ENCODE measurements around the gene PLIN1. TPM values are rescaled to one million over a fixed set of nuclear protein-coding genes. Genes with fewer than 3 reads are reported as not detected.

Gene PLIN1
- total RNA-seq, 2 donors from 2014 or later: 3.8 to 4.6 TPM

DNA sequence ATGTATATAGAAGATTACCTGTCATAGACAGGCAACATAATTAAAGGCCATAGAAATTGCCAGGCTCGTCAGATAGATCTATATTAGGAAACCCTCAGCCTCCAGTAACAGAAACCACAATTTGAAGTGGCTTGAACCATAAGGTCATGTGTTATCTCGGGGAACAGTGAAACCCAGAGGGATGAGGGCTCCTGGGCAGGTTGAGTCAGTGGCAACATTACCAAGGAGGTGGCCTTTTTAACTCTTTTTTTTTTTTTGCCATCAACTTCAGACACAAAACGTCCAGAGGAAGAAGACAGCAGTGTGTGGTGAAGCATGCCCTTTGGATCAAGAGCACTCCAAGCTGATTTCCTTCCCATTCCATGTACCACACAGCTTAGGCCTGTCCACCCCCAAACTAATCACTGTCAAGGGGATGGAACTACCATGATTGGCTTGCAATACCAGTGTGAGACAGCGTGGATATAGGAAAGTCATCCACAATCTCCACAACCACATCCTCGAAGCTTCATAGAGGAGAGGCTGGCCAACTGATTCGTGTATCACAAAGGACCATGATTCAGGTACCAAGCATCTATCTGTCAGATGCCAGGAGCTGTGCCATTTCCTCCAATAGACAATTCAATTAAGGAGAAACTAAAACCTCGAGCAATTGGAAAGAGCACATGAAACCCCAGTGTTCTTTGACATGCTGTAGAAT is 22.9 kb downstream of the PLIN1 start:
- intact Hi-C loops (cut with DNase I): no loop called here
- DNase-seq (ENCODE audit: low spot score): no peak

DNA sequence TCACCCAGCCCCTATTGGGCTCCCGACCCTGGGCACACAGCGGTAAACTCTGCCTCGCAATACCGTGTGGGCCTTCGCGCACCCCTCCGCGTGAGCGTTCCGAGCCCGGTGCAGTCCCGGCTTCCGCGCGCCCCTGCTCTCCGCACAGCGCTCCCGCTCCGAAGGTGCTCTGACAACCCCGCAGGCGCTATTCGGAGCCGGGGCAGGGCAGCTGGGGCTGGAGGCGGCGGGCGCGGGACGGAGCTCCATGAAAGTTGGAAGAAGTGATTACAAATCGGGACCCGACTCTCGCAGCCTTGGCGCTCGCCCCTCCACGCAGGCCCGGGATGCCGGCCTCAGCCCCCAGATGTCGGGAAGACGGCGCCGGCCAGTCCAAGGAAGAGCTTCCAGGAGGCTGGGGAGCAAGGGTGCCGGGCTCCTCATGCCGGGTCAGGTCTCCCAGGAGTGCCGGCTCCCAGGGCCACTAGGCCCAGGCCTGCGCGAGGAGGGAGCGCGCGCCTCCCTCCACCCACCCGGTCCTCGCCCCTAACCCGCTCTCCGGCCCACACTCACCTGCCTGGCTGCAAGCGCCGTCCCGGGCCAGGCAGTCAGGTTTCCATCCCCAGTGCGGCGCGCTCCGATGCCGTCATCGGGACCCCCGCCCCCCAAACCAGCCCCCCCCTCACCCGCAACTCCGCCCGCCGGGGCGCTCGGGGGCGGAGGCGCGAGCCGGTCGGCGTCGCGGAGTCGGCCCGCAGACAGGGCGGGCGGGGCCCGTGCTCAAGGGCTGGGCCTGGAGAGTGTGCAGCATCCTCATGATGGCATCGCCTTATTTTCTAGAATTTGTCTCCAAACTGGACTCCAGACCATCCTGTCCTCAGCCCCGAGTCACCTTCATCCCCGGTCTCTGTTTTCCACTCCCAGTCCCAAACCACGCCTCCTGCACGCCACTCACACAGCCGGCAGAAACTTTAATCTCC is 24.0 kb downstream of the PLIN1 start, which contains the start of gene KIF7:
Gene KIF7 (minus strand): TSS at position 621 of the 959 bp plus-strand sequence. CDS start 2,537 bp downstream, outside the sequence.
- no peak for DNase-seq (ENCODE audit: low spot score)
- intact Hi-C loops (cut with DNase I): no loop called here

DNA sequence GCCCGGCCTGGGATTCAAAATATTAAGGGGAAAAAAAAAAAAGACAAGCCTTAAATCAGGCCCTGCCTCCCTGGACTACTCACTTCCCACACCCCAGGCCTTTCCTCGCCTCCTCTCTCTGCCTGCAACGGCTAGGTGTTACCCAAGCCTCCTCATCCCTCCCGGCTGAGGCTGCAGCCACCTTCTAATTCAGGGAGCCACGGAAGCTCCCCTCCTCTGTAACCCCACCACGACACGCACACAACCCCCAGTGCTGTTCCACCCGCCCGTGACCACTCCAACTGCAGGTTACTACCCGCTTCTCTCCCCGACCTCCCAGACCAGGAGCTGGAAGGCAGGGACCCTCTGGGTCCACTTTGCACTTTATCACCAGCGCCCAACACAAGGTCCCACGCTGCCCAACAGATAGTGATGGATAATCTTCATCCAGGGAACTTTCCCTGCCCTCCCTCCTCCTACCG is 24.8 kb downstream of the PLIN1 start:
- no peak for DNase-seq (ENCODE audit: low spot score)
- intact Hi-C loops (cut with DNase I): no loop called here

DNA sequence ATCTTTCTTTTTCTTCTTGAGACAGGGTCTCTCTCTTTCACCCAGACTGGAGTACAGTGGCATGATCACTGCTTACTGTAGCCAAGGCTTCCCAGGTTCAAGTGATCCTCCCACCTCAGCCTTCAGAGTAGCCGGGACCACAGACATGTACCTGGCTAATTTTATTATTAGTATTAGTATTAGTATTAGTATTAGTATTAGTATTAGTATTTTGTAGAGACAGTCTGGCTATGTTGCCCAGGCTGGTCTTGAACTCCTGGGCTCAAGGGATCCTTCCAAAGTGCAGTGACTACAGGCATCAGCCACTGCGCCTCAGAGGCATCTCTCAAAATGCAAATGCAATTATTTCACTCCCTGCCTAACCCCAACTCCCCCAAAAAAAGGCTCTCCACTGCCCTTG is 25.6 kb downstream of the PLIN1 start:
- DNase-seq (ENCODE audit: low spot score): no peak
- intact Hi-C loops (cut with DNase I): no loop called here

DNA sequence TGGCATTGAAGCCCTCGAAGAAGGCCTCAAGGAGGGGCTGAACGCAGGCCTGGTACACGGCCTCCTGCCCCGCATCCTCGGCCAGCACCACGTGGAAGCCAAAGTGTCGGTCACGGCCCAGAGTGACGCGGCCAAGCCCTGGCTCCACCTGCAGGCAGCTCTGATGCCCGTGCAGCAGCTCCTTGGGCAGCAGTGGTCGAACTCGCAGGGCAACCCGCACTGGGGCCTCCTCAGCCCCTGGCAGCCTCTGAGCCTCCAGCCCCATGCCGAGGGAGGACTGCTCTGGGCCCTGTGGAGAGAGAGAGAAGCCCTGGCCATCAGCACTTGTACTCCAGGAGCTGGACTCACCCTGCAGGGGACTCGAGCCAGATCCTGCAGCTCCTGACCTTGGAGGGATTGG is 26.5 kb downstream of the PLIN1 start:
- no peak for DNase-seq (ENCODE audit: low spot score)
- intact Hi-C loops (cut with DNase I): no loop called here

DNA sequence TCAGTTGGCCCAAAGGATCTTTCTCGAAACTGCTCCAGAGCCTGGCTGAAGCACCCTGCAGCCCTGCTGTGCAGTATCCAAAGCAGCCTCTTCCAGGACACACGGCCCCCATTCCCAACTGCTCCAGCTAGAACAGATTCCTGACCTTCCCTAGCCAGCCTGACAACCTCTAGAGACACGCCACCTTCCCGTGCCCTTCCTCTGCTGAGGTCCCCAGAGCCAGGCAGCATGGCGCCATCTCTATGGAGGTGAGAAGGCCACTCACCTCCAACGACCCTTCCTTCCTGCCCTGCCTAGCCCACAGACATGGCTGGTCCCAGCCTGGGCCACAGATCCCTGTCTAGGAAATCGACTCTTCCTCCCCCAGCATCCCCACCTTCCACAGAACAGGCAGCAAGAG is 27.0 kb downstream of the PLIN1 start:
- no peak for DNase-seq (ENCODE audit: low spot score)
- intact Hi-C loops (cut with DNase I): no loop called here

DNA sequence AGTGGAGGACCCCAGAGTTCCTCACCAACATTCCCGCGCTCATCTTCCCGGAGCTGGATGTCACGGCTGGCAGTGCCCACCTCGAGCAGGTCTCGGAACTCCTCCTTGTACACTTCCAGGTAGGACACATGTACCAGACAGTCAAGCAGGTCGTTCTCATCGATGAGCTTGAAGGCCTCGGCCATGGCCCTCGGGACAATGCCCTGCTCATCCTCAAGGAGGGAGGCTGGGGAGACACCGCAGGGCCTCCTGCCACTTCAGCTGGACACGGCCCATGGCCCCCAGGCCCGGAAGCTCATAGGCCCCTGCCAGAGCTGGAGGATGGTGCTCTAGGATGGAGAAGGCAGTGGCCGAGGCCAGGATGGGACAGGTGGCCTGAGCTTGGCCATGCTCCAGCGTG is 29.5 kb downstream of the PLIN1 start:
- DNase-seq (ENCODE audit: low spot score): no peak
- intact Hi-C loops (cut with DNase I): loop anchor here in 1 of 2 donors (5.0 to 10.0 kb wide), 3 partner anchors 43 to 98 kb away; partner anchors contain the start of genes PEX11A and WDR93

DNA sequence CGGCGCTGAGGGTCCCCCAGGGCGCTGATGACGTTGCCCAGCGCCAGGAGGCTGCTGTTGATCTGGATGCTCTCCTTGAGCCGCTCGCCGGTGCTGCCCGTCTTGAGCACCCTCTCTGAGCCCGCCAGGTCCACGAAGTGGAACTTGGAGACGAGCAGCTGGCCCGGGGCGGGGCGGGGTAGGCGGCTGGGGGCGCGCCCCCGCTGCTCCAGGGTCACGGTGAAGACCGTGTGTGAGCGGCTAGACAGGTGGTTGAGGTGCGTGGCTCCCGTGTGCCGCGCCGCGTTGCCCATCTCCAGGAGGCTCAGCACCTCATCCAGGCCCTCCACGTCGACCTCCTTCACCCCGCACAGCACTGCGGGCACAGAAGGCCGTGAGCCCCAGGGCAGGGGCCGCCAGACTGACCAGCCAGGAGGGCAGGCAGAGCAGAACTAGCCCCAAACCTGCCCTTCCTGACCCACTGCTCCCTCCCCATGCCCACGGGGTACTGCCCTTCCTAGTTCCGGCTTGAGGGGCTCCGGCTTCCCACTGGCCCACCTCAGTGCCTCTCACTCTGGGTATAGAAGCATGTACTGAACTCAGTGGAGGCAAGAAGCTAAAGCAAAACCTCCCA is 30.0 kb downstream of the PLIN1 start:
- intact Hi-C loops (cut with DNase I): loop anchor here in 1 of 2 donors (5.0 to 10.0 kb wide), 3 partner anchors 43 to 98 kb away; partner anchors contain the start of genes PEX11A and WDR93
- DNase-seq (ENCODE audit: low spot score): no peak

DNA sequence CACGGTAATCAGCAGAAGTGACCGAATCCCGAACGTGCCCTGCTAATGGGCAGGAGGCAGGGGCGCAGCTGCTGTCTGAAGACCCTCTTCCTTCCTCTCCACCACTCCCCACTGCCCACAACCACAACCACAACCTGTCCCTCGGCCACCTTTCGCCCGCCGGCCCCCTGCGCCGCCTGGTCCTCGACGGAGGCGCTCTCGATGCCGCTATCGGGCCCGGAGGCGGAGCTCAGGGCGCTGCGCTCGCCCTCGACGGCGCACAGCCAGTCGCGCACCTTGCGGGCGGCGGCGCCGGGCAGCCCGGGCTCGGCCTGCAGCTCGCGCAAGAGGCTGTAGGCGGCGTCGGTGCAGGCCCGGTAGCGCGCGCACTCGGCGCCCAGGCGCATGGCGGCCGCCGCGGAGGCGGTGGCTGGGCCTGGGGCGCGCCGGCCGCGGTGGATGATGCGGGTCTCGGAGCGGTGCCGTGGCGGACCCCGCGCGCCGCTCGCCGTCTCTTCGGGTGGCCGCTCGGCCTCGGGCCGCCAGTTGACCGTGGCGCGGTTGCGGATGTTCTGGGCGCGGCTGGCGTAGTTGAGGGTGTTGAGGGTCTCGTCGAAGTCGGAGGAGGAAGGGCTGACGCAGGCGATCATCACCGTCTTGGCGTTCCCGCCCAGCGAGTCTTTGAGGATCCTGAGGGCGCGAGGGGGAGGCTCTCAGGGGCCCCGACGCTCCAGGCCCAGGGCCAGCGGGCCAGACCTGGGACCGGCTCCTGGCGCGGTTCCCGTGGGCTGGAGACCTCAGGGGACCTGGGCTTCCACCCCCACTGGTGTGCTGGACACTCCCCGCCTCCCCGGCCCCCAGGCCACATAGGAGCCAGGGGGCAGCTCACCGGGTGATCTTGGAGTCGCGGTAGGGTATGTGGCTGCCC is 30.8 kb downstream of the PLIN1 start:
- intact Hi-C loops (cut with DNase I): loop anchor here in 1 of 2 donors (5.0 to 10.0 kb wide), 3 partner anchors 44 to 99 kb away; partner anchors contain the start of genes PEX11A and WDR93
- DNase-seq (ENCODE audit: low spot score): no peak

DNA sequence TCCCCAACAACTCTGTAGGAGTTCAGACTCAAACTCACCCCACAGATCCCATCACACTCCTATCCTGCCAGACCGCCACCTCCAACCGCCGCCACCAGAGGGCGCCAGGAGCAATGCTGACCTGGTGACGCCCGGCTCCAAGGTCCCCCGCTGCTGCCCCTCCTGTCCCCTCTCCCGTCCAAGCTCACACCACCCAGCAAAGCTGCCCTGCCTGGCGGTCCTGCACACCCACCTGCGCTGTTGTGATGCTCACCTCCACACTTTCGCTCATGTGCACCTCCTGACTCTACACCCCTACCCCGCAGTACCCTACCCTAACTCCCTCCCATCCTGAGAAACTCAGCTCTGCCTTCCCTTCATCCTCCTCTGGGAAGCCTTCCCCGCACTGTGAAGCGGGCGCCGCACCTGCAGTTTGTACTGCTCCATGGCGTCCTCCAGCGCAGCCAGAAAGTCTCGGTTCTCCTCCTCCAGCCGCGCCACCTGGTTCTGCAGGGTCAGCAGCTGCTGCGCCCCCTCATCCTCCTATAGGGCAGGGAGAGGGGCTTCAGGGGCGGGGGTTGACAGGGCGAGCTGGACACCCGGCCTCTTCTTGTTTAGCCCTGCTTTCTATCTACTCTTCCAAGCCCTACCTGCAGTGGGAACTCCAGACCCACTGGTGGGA is 31.8 kb downstream of the PLIN1 start:
- peak; percentile 94 for DNase-seq (ENCODE audit: low spot score)
- intact Hi-C loops (cut with DNase I): loop anchor here in 1 of 2 donors (5.0 to 10.0 kb wide), 3 partner anchors 45 to 100 kb away; partner anchors contain the start of genes PEX11A and WDR93

DNA sequence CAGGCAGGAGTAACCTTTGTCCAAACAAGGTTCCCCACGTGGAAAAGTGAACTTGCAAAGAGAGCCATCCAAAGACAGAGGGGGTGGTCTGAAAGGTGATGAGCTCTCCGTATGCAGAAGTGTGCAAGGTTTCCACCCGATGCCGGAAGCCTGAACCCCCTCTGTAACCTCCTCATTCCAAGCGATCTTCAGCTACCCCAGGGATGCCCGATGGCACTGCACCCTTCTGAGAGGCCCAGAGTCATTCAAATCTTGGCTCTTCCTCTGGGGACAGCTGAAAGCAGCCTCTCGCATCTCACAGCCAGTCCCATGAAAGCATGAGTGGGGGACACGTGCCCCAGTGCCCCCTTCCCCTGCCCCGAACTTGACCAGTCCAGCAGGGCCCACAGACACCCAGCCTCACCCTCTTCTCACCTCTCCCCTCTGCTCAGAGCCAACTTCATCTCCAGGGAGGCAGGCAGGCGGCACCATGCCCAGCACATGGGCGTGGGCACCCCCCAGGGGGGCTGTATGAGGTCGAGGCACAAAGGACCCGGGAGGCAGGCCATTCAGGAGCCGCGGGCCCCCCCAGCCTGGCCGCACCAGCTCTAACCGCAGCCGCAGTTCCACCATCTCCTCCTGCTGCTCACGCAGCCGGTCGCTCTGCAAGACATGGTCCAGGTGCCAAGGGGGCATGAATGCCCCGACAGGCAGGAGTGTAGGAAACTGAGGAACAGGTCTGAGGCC is 32.6 kb downstream of the PLIN1 start:
- no peak for DNase-seq (ENCODE audit: low spot score)
- intact Hi-C loops (cut with DNase I): loop anchor here in 1 of 2 donors (5.0 to 10.0 kb wide), 3 partner anchors 46 to 101 kb away; partner anchors contain the start of genes PEX11A and WDR93

DNA sequence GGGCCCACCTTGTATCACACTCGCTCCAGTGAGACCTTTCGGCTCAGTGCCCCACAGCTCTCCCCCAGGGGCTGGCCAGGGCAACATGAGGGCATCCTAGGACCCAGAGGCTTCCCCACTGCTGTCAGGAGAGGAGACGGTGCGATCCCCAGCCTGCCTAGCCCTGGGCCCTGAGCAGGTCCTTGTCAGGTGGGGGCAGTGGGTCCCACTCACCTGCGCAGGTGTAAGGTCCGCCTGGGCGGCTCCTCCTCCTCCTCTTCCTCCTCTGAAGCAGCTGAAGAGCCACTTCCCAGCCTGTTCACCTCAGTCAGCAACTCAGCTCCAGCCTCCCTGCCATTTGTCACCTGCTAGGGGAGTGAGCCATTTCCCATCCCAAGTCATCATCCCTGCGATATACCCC is 33.5 kb downstream of the PLIN1 start:
- no peak for DNase-seq (ENCODE audit: low spot score)
- intact Hi-C loops (cut with DNase I): loop anchor here in 1 of 2 donors (5.0 to 10.0 kb wide), 3 partner anchors 47 to 102 kb away; partner anchors contain the start of genes PEX11A and WDR93

DNA sequence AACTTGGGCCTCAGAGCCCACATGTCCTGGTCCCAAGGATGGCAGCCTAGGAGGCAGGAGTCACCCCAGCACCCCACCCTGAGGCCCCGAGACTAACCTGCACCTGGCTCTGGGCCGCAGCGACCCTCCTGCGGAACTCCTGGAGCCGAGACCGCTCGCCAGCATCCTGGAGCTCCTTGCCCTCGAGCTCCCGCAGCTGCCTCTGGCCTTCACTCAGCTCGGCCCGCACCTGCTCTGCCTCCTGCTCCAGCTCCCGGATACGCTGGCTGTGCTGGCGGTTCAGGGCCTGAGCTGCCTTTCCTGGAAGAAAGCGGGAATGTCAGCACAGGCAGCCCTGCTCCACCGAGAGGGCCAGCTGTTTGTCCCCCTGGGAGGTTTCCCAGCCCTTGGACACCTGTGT is 37.1 kb downstream of the PLIN1 start:
- intact Hi-C loops (cut with DNase I): loop anchor here in 1 of 2 donors (10.0 kb wide), 1 partner anchor 57 kb away; no protein-coding TSS in a partner anchor

DNA sequence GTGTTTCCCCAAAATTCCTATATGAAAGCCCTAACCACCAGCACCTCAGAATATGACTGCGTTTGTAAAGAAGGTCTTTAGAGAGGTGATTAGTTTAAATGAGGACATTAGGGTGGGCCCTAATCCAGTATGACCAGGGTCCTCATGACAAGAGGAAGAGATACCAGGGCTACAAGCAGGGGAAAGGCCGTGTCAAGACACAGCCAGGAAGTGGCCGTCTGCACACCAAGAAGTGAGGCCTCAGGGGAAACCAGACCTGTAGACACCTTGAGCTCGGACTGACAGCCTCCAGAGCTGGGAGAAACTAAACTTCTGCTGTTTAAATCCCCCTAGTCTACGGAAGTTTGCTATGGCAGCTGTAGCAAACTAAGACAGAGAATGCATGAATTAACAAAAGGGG is 38.1 kb downstream of the PLIN1 start:
- intact Hi-C loops (cut with DNase I): loop anchor here in 1 of 2 donors (10.0 kb wide), 1 partner anchor 56 kb away; no protein-coding TSS in a partner anchor
- DNase-seq (ENCODE audit: low spot score): no peak

More for the DNA sequence above, 37.1 kb downstream of the PLIN1 start:
- DNase-seq (ENCODE audit: low spot score): no peak

DNA sequence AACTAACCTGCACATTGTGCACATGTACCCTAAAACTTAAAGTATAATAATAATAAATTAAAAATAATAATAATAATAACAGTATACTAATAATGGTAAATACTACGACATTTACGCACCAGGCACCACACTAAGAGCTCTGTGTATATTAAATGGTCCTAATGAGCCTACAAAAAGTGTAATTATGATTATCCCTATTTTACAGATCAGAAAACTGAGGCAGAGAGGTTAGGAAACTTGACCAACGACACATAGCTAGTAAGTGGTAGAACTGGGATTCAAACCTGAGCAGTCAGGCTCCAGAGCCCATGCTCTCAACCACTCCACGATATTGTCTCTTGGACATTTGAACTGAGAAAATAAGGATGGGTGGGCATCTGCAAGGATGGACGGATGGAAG is 38.9 kb downstream of the PLIN1 start:
- intact Hi-C loops (cut with DNase I): loop anchor here in 1 of 2 donors (10.0 kb wide), 1 partner anchor 55 kb away; no protein-coding TSS in a partner anchor
- DNase-seq (ENCODE audit: low spot score): no peak

DNA sequence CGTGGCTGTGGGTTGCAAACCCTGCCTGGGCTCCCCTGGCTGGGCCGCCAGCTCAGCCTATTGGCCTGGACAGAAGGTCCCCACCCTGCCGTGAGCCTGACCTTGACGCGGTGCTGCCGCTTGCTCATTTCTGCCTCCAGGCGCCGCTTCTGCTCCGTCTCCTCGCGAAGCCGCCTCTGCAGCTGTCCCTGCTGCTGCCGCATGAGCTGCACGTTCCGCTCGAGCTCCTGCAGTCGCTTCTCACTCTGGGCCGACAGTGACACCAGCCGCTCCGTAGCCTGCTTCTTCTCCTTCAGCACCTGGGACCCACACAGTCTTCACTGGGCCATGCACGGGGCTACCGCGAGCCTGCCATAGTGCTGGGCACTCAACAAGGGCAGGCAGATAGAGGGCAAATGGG is 45.6 kb downstream of the PLIN1 start:
- intact Hi-C loops (cut with DNase I): no loop called here
- DNase-seq (ENCODE audit: low spot score): peak; percentile 65
